Muscle layer of colon (tissue), 2 donors: ENCODE results near the gene ZNF804B.

ENCODE experiments used
- H3K27ac ChIP-seq: one replicate; pipeline ENCODE4 v1.7.0; 2013; ENCODE audit warnings: low read depth, mild to moderate bottlenecking, low read length, moderate library complexity
- H3K27me3 ChIP-seq, 2 donors: one replicate each; pipeline ENCODE4 v1.7.0; 2013; ENCODE audit warnings: low read length in 2 of 2, mild to moderate bottlenecking in 2 of 2; ENCODE audit not compliant: insufficient read depth in 2 of 2, control insufficient read depth in 1 of 2
- H3K36me3 ChIP-seq: one replicate; pipeline ENCODE4 v1.7.0; 2013; ENCODE audit warnings: mild to moderate bottlenecking, low read length; ENCODE audit not compliant: insufficient read depth
- H3K4me1 ChIP-seq: one replicate; pipeline ENCODE4 v1.7.0; 2013; ENCODE audit warnings: mild to moderate bottlenecking, low read length; ENCODE audit not compliant: insufficient read depth
- H3K4me3 ChIP-seq, 2 donors: one replicate each; pipeline ENCODE4 v1.7.0; 2013; ENCODE audit warnings: low read length in 2 of 2, low read depth in 1 of 2, mild to moderate bottlenecking in 1 of 2, moderate library complexity in 1 of 2
- H3K9ac ChIP-seq: one replicate; pipeline ENCODE4 v1.7.0; 2013; ENCODE audit warnings: low read length
- H3K9me3 ChIP-seq: one replicate; pipeline ENCODE4 v1.7.0; 2013; ENCODE audit warnings: mild to moderate bottlenecking, low read length
- donor health status: abdominal sarcoma.
- donor health status: Adenocarcinoma of cecum.

ZNF804B gene

GRCh38 chr7:88759230-88760135 is at the start of gene ZNF804B:
Gene ZNF804B (plus strand): TSS chr7:88759700. CDS start chr7:88759977, 277 bp downstream.
- no peaks in the 10 kb centered on the region for H3K9me3 ChIP-seq
- H3K36me3 ChIP-seq = no peaks in the 10 kb centered on the region
- peaks cover 5% of the 10 kb centered on the region for H3K4me1 ChIP-seq
- H3K27ac ChIP-seq = no peak within 1 kb of the TSS
- H3K27me3 ChIP-seq = peaks cover 32 to 43% of the 10 kb centered on the region in 2 donors
- H3K4me3 ChIP-seq = peak within 1 kb of the TSS; percentile 31 to 38
- H3K9ac ChIP-seq = no peak within 1 kb of the TSS

- H3K4me1 ChIP-seq = no peaks in the 10 kb centered on the region
Measured at GRCh38 chr7:88735920-88736319, 23.6 kb upstream of the ZNF804B start.

GRCh38 chr7:88737632-88738031 is 21.9 kb upstream of the ZNF804B start:
- no peaks in the 10 kb centered on the region for H3K4me1 ChIP-seq
- H3K9me3 ChIP-seq = no peaks in the 10 kb centered on the region
- H3K27me3 ChIP-seq = no peaks in the 10 kb centered on the region
- H3K9ac ChIP-seq = no peak overlapping the region
- H3K27ac ChIP-seq = no peak overlapping the region
- H3K36me3 ChIP-seq = no peaks in the 10 kb centered on the region
- H3K4me3 ChIP-seq = no peak overlapping the region

More at GRCh38 chr7:88735920-88736319, 23.6 kb upstream of the ZNF804B start:
- Histone ChIP-seq H3K36me3 (no peaks in the 10 kb centered on the region), H3K9me3 (no peaks in the 10 kb centered on the region), H3K4me3 (no peak overlapping the region), H3K9ac (no peak overlapping the region), H3K27ac (no peak overlapping the region), H3K27me3 (no peaks in the 10 kb centered on the region)

GRCh38 chr7:88746126-88746525 is 13.4 kb upstream of the ZNF804B start:
- H3K9me3 ChIP-seq = no peaks in the 10 kb centered on the region
- H3K4me1 ChIP-seq = no peaks in the 10 kb centered on the region
- no peaks in the 10 kb centered on the region for H3K27me3 ChIP-seq
- no peak overlapping the region for H3K27ac ChIP-seq
- no peaks in the 10 kb centered on the region for H3K36me3 ChIP-seq
- H3K9ac ChIP-seq = no peak overlapping the region
- H3K4me3 ChIP-seq = no peak overlapping the region

- H3K27me3 ChIP-seq = peaks cover 32 to 43% of the 10 kb centered on the region in 2 donors
Measured at GRCh38 chr7:88756802-88757201, 2.7 kb upstream of the ZNF804B start.

GRCh38 chr7:88757371-88757770 is 2.1 kb upstream of the ZNF804B start:
- Histone ChIP-seq H3K4me1 (peaks cover 5% of the 10 kb centered on the region), H3K9me3 (no peaks in the 10 kb centered on the region), H3K27ac (no peak overlapping the region), H3K4me3 (no peak overlapping the region), H3K36me3 (no peaks in the 10 kb centered on the region), H3K9ac (no peak overlapping the region), H3K27me3 (peaks cover 32 to 43% of the 10 kb centered on the region in 2 donors)

More at GRCh38 chr7:88756802-88757201, 2.7 kb upstream of the ZNF804B start:
- Histone ChIP-seq H3K9me3 (no peaks in the 10 kb centered on the region), H3K4me3 (no peak overlapping the region), H3K4me1 (peaks cover 5% of the 10 kb centered on the region), H3K9ac (no peak overlapping the region), H3K27ac (no peak overlapping the region), H3K36me3 (no peaks in the 10 kb centered on the region)

- H3K9ac ChIP-seq = no peak overlapping the region
- H3K27ac ChIP-seq = no peak overlapping the region
- peak overlapping the region in 1 of 2 donors; percentile 38 for H3K4me3 ChIP-seq
- no peaks in the 10 kb centered on the region for H3K36me3 ChIP-seq
- peaks cover 32 to 43% of the 10 kb centered on the region in 2 donors for H3K27me3 ChIP-seq
- peaks cover 5% of the 10 kb centered on the region for H3K4me1 ChIP-seq
- H3K9me3 ChIP-seq = no peaks in the 10 kb centered on the region
Measured at GRCh38 chr7:88758381-88759229, 895 bp upstream of the ZNF804B start.

- no peaks in the 10 kb centered on the region for H3K36me3 ChIP-seq
- H3K9me3 ChIP-seq = no peaks in the 10 kb centered on the region
- peaks cover 5% of the 10 kb centered on the region for H3K4me1 ChIP-seq
- H3K4me3 ChIP-seq = no peak overlapping the region
- H3K27ac ChIP-seq = no peak overlapping the region
- peaks cover 32 to 43% of the 10 kb centered on the region in 2 donors for H3K27me3 ChIP-seq
- no peak overlapping the region for H3K9ac ChIP-seq
Measured at GRCh38 chr7:88760136-88760515, 626 bp downstream of the ZNF804B start.

- H3K4me3 ChIP-seq = no peak overlapping the region
Measured at GRCh38 chr7:88761779-88762178, 2.3 kb downstream of the ZNF804B start.

GRCh38 chr7:88771417-88771816 is 11.9 kb downstream of the ZNF804B start:
- Histone ChIP-seq H3K4me3 (no peak overlapping the region), H3K36me3 (no peaks in the 10 kb centered on the region), H3K4me1 (no peaks in the 10 kb centered on the region), H3K9ac (no peak overlapping the region), H3K27ac (no peak overlapping the region), H3K27me3 (no peaks in the 10 kb centered on the region), H3K9me3 (no peaks in the 10 kb centered on the region)

More at GRCh38 chr7:88761779-88762178, 2.3 kb downstream of the ZNF804B start:
- Histone ChIP-seq H3K27ac (no peak overlapping the region), H3K36me3 (no peaks in the 10 kb centered on the region), H3K27me3 (peaks cover 27 to 34% of the 10 kb centered on the region in 2 donors), H3K4me1 (peaks cover 5% of the 10 kb centered on the region), H3K9ac (no peak overlapping the region), H3K9me3 (no peaks in the 10 kb centered on the region)

- no peaks in the 10 kb centered on the region for H3K4me1 ChIP-seq
- H3K36me3 ChIP-seq = no peaks in the 10 kb centered on the region
- no peak overlapping the region for H3K9ac ChIP-seq
- H3K9me3 ChIP-seq = no peaks in the 10 kb centered on the region
- no peak overlapping the region for H3K4me3 ChIP-seq
- H3K27ac ChIP-seq = no peak overlapping the region
- no peaks in the 10 kb centered on the region for H3K27me3 ChIP-seq
Measured at GRCh38 chr7:88772776-88773175, 13.3 kb downstream of the ZNF804B start.
